NCI-H69 (cell line): ENCODE results near the gene CD69.

ENCODE experiments used
- DNase-seq: peaks from one replicate; lab custom pipeline; 2025; lab: John Stamatoyannopoulos, UW

CD69 gene

GRCh38 chr12:9750276-9751203 lies 10.2 kb downstream of the CD69 start:
- peak; percentile 69 for DNase-seq

GRCh38 chr12:9749640-9750039 lies 11.1 kb downstream of the CD69 start:
- DNase-seq, result no peak

GRCh38 chr12:9745199-9745598 lies 15.5 kb downstream of the CD69 start:
- DNase-seq, result no peak

GRCh38 chr12:9742661-9743060 lies 18.0 kb downstream of the CD69 start:
- no peak for DNase-seq

GRCh38 chr12:9741726-9742125 lies 19.0 kb downstream of the CD69 start:
- no peak for DNase-seq

- no peak for DNase-seq
Observed at GRCh38 chr12:9740106-9740750, 20.5 kb downstream of the CD69 start.

- DNase-seq, result peak; percentile 6
Observed at GRCh38 chr12:9739404-9740105, 21.1 kb downstream of the CD69 start.

- DNase-seq, result peak; percentile 26
Observed at GRCh38 chr12:9738905-9739304, 21.8 kb downstream of the CD69 start.

- no peak for DNase-seq
Observed at GRCh38 chr12:9736936-9737705, 23.6 kb downstream of the CD69 start.

- no peak for DNase-seq
Observed at GRCh38 chr12:9735601-9736000, 25.1 kb downstream of the CD69 start.

GRCh38 chr12:9732921-9733461 lies 27.7 kb downstream of the CD69 start, which contains the start of gene CLECL1:
TSS of gene CLECL1 (minus strand) at chr12:9733097.
- DNase-seq, result no peak

- DNase-seq, result no peak
Observed at GRCh38 chr12:9731797-9732196, 28.9 kb downstream of the CD69 start.

GRCh38 chr12:9731393-9731792 lies 29.3 kb downstream of the CD69 start:
- DNase-seq, result no peak

GRCh38 chr12:9730591-9730990 lies 30.1 kb downstream of the CD69 start:
- no peak for DNase-seq

- DNase-seq, result no peak
Observed at GRCh38 chr12:9730011-9730410, 30.7 kb downstream of the CD69 start.

GRCh38 chr12:9729082-9729481 lies 31.6 kb downstream of the CD69 start:
- no peak for DNase-seq

- no peak for DNase-seq
Observed at GRCh38 chr12:9727813-9728212, 32.9 kb downstream of the CD69 start.

GRCh38 chr12:9725213-9725870 lies 35.4 kb downstream of the CD69 start:
- DNase-seq, result no peak

- no peak for DNase-seq
Observed at GRCh38 chr12:9724023-9724422, 36.7 kb downstream of the CD69 start.

- DNase-seq, result peak; percentile 5
Observed at GRCh38 chr12:9721394-9722092, 39.2 kb downstream of the CD69 start.
